ENCODE results near the gene CHPF.

Gene CHPF

DNA sequence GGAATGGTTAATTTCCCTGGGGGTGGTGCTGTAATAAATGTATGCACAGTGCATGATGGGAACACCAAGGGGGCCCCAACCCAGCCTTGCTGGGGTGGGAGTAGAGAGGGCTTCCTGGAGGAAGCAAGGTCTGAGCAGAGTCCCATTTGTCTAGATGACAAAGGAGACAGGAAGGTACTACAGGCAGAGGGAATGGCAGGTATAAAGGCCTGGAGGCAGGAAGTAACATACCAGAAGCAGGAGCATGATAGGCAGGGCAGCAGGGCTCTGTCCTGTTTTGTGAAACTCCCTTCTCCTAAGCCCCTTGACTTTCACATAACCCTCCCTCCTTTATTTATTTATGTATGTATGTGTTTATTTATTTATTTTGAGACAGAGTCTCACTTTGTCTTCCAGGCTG, 41.0 kb downstream of the CHPF start:
- H3K4me3 ChIP-seq (ENCODE audit: low read depth, low read length), result no peak overlapping the region
- TF ChIP-seq, protein P1, sequence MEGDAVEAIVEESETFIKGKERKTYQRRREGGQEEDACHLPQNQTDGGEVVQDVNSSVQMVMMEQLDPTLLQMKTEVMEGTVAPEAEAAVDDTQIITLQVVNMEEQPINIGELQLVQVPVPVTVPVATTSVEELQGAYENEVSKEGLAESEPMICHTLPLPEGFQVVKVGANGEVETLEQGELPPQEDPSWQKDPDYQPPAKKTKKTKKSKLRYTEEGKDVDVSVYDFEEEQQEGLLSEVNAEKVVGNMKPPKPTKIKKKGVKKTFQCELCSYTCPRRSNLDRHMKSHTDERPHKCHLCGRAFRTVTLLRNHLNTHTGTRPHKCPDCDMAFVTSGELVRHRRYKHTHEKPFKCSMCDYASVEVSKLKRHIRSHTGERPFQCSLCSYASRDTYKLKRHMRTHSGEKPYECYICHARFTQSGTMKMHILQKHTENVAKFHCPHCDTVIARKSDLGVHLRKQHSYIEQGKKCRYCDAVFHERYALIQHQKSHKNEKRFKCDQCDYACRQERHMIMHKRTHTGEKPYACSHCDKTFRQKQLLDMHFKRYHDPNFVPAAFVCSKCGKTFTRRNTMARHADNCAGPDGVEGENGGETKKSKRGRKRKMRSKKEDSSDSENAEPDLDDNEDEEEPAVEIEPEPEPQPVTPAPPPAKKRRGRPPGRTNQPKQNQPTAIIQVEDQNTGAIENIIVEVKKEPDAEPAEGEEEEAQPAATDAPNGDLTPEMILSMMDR (IDR thresholded peaks at IDR 0.05; ENCODE audit: low read depth, low read length), result no peak
- no peak for DNase-seq (ENCODE audit: low read depth, low spot score)
- in situ Hi-C loops (cut with HindIII; ENCODE audit: low sequenced_read_pairs), result no loop called here

DNA sequence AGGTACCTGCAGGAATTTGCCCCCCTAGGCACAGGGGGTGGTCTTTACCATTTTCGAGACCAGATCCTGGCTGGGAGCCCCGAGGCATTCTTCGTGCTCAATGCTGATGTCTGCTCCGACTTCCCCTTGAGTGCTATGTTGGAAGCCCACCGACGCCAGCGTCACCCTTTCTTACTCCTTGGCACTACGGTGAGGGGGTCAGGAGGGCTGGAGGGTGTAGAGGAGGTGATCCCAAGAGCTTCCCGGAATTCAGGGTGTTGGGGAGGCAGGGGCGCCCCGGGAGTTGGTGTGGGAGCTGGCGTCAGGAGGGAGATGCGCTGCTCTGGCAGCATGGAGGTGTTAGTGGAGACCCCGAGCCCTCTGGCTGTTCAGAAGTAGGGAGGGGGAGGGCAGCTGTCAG, 41.8 kb downstream of the CHPF start:
- no peak for DNase-seq (ENCODE audit: low read depth, low spot score)
- TF ChIP-seq, protein P1 (IDR thresholded peaks at IDR 0.05; ENCODE audit: low read depth, low read length), result no peak
- H3K4me3 ChIP-seq (ENCODE audit: low read depth, low read length), result no peak overlapping the region
- in situ Hi-C loops (cut with HindIII; ENCODE audit: low sequenced_read_pairs), result no loop called here

DNA sequence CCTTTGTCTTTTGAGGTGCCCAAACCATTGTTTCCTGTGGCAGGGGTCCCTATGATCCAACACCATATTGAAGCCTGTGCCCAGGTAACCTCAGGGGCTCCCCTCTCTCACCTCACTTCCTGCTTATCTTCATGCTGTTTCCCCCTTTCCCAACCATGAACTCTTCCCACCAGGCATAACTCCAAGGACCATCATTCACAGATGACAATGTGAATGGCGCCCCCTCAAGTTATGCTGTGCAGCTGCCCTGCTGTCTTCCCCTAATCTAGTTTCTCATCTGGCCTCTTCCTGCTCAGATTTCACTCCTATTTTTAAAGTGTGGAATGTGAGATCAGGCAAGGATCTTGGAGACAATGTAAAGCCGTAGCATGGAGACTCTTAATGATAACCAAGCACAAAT, 43.5 kb downstream of the CHPF start:
- TF ChIP-seq, protein P1 (IDR thresholded peaks at IDR 0.05; ENCODE audit: low read depth, low read length), result peak; percentile 36
- DNase-seq (ENCODE audit: low read depth, low spot score), result no peak
- in situ Hi-C loops (cut with HindIII; ENCODE audit: low sequenced_read_pairs), result no loop called here
- H3K4me3 ChIP-seq (ENCODE audit: low read depth, low read length), result no peak overlapping the region

DNA sequence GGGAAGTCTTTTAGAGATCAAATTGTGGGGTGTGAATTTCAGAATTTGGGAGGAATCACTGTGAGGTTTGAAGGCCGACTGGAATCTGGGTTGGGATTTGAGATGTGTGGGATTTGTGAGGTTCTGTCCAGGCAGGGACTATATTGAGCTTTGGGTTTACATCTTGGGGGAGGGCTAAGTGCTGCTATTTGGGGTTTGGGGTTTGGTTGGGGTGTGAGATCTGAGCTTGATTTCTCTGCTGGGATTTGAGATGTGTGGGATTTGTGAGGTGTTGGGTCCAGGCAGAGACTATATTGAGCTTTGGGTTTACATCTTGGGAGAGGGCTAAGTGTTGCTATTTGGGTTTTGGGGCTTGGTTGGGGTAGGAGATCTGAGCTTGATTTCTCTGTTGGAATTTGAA, 44.1 kb downstream of the CHPF start:
- TF ChIP-seq, protein P1 (IDR thresholded peaks at IDR 0.05; ENCODE audit: low read depth, low read length), result no peak
- no peak for DNase-seq (ENCODE audit: low read depth, low spot score)
- in situ Hi-C loops (cut with HindIII; ENCODE audit: low sequenced_read_pairs), result no loop called here
- H3K4me3 ChIP-seq (ENCODE audit: low read depth, low read length), result peak overlapping the region; percentile 88

DNA sequence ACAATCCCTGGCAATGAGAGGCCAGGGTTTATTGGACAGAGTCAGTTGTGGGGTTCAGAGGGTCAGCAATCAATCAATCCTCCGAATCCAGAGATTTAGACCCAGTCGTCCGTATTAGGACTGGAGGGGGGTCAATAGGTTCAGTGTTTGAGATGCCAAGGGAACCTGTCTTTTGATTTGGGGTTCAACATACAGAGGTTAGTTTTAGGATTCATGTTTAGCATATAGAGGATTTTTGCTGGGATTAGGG, 44.6 kb downstream of the CHPF start:
- TF ChIP-seq, protein P1 (IDR thresholded peaks at IDR 0.05; ENCODE audit: low read depth, low read length), result no peak
- in situ Hi-C loops (cut with HindIII; ENCODE audit: low sequenced_read_pairs), result no loop called here
- DNase-seq (ENCODE audit: low read depth, low spot score), result no peak
- H3K4me3 ChIP-seq (ENCODE audit: low read depth, low read length), result peak overlapping the region; percentile 88

DNA sequence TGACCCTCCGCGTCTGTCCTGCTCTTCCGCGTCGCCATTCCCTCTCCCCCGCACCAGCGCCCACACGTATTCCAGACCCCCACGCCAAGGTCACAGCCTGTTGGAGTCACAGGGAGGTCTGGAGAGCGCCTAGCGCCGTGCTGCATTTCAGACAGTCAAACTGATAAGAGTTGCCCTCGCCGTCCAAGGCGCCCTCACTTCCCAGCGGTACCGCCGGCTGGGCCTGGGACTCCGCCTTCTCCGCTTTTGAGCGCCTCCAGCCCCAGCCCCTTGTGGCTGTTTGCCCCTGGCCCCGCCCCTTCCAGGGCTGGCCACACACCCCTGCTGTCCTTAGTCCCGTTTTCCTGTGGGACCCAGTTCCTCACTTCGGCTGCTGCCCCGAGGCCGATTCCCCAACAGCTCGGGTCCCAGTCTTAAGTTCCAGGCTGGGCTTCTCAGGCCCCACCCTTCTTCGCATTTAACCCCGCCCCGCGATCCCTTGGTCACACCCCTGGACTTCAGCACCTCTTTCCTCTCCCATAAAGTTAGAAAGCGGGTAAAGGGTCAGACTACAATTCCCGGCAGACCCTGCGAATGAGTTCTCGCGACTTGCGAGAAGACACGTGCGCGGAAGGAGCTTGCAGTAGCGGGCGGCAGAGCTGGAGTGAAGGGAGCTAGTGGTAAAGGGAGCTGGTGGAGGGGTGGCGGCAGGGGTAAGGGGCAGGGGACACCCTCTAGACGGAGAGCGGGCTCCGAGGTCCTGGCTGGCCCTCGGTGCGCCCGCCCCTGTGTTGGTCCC, 45.1 kb downstream of the CHPF start, which contains the start of gene GMPPA:
TSS of gene GMPPA (plus strand) at position 612 of the 778 bp plus-strand sequence. CDS start 1,085 bp downstream, outside the sequence.
- peak; percentile 99 for DNase-seq (ENCODE audit: low read depth, low spot score)
- H3K4me3 ChIP-seq (ENCODE audit: low read depth, low read length), result peak within 1 kb of the TSS; percentile 88
- in situ Hi-C loops (cut with HindIII; ENCODE audit: low sequenced_read_pairs), result no loop called here
- TF ChIP-seq, protein P1 (IDR thresholded peaks at IDR 0.05; ENCODE audit: low read depth, low read length), result no peak
